SH-SY5Y (cell line): ENCODE measurements around the gene LARGE1.

Experiments used
- GATA2 ChIP-seq: IDR thresholded peaks from 2 replicates; pipeline ENCODE4 v1.6.1; 2011; ENCODE audit warnings: mild to moderate bottlenecking, low read depth, low read length
- GATA3 ChIP-seq: IDR thresholded peaks from 2 replicates; pipeline ENCODE4 v1.6.1; 2011; ENCODE audit warnings: low read depth, mild to moderate bottlenecking, low read length, moderate library complexity

GRCh38 chr22:33906954-33907353, 13.3 kb downstream of the LARGE1 start:
- TF ChIP-seq GATA2 (no peak), GATA3 (no peak)
